GM23338 (cell line): ENCODE results near the gene PRPF4. TPM values are rescaled to one million over a fixed set of nuclear protein-coding genes. Genes with fewer than 3 reads are reported as not detected.

Experiments used
- ATAC-seq: fragments of 200-7000 bp; cut with Tn5 transposase; 3 replicates; pipeline ENCODE4 v1.9.1; 2020
- DNase-seq: peaks from one replicate; pipeline ENCODE4 v3.0.0-alpha.2; 2015; ENCODE audit warnings: low spot score
- H2AFZ ChIP-seq: fragments of 200-600 bp; sonication (generic); 2 replicates; pipeline ENCODE4 v1.8.0; 2016; ENCODE audit warnings: antibody characterized with exemption, mild to moderate bottlenecking, moderate library complexity
- H3F3A ChIP-seq: fragments of 200-600 bp; sonication (generic); replicated peaks from 2 replicates; pipeline ENCODE4 v1.8.0; 2017; ENCODE audit warnings: antibody characterized with exemption, mixed run types, low read depth
- H3K27ac ChIP-seq: fragments of 200-600 bp; sonication (generic); 2 replicates; pipeline ENCODE4 v1.6.1; 2016; ENCODE audit warnings: low read depth
- H3K27me3 ChIP-seq: fragments of 200-600 bp; sonication (generic); 2 replicates; pipeline ENCODE4 v1.8.0; 2016; ENCODE audit warnings: mild to moderate bottlenecking, mixed run types, moderate library complexity; ENCODE audit not compliant: insufficient read depth
- H3K36me3 ChIP-seq: fragments of 200-600 bp; sonication (generic); 2 replicates; pipeline ENCODE4 v1.8.0; 2016; ENCODE audit warnings: mild to moderate bottlenecking; ENCODE audit not compliant: insufficient read depth
- H3K4me1 ChIP-seq: fragments of 200-600 bp; sonication (generic); 2 replicates; pipeline ENCODE4 v1.8.0; 2016; ENCODE audit warnings: mild to moderate bottlenecking, moderate library complexity; ENCODE audit not compliant: insufficient read depth
- H3K4me2 ChIP-seq: fragments of 200-600 bp; sonication (generic); 2 replicates; pipeline ENCODE4 v1.7.1; 2017; ENCODE audit warnings: mixed run types
- H3K4me3 ChIP-seq: fragments of 200-600 bp; sonication (generic); 2 replicates; pipeline ENCODE4 v1.6.1; 2016; ENCODE audit warnings: mixed run types
- H3K79me2 ChIP-seq: fragments of 200-600 bp; sonication (generic); replicated peaks from 2 replicates; pipeline ENCODE4 v1.8.0; 2017; ENCODE audit warnings: mild to moderate bottlenecking; ENCODE audit not compliant: insufficient read depth
- H3K9me2 ChIP-seq: fragments of 200-600 bp; sonication (generic); 2 replicates; pipeline ENCODE4 v1.8.0; 2017; ENCODE audit not compliant: insufficient read depth
- H4K20me1 ChIP-seq: fragments of 200-600 bp; sonication (generic); replicated peaks from 2 replicates; pipeline ENCODE4 v1.8.0; 2017; ENCODE audit warnings: mild to moderate bottlenecking; ENCODE audit not compliant: insufficient read depth
- H3K27ac Mint-ChIP-seq: 2 replicates; pipeline ENCODE4 v1.8.0; 2020; ENCODE audit warnings: inconsistent platforms, mild to moderate bottlenecking, moderate library complexity, mixed read lengths
- H3K27me3 Mint-ChIP-seq: 3 replicates; pipeline ENCODE4 v1.8.0; 2022; ENCODE audit warnings: low read depth, mild to moderate bottlenecking, moderate library complexity, mixed read lengths, inconsistent platforms; ENCODE audit not compliant: insufficient read depth, poor library complexity
- H3K36me3 Mint-ChIP-seq: 3 replicates; pipeline ENCODE4 v1.8.0; 2021; ENCODE audit warnings: low read depth, mild to moderate bottlenecking, inconsistent platforms, moderate library complexity, mixed read lengths
- H3K4me1 Mint-ChIP-seq: 3 replicates; pipeline ENCODE4 v1.8.0; 2020; ENCODE audit warnings: mild to moderate bottlenecking, inconsistent platforms, mixed read lengths
- H3K4me3 Mint-ChIP-seq: 3 replicates; pipeline ENCODE4 v1.8.0; 2021; ENCODE audit warnings: moderate library complexity, mild to moderate bottlenecking, inconsistent platforms, mixed read lengths
- H3K9me3 Mint-ChIP-seq: 3 replicates; pipeline ENCODE4 v1.8.0; 2020; ENCODE audit warnings: moderate library complexity, mild to moderate bottlenecking, inconsistent platforms, mixed read lengths
- CREB1 ChIP-seq: fragments of 250-450 bp; sonication (Bioruptor Pico); IDR thresholded peaks from 2 replicates; pipeline ENCODE4 v1.5.0; 2020; ENCODE audit warnings: low read depth, mild to moderate bottlenecking, moderate library complexity
- EZH2 ChIP-seq: fragments of 200-600 bp; sonication (generic); IDR thresholded peaks from one replicate; pipeline ENCODE4 v1.8.0; 2017; ENCODE audit warnings: antibody characterized with exemption, mild to moderate bottlenecking, low read depth; ENCODE audit not compliant: unreplicated experiment
- EZH2phosphoT487 ChIP-seq: fragments of 200-600 bp; sonication (generic); IDR thresholded peaks from one replicate; pipeline ENCODE4 v1.8.1; 2018; ENCODE audit warnings: antibody characterized with exemption; ENCODE audit not compliant: unreplicated experiment
- JUNB ChIP-seq: IDR thresholded peaks from one replicate; pipeline ENCODE4 v1.6.1; 2016; ENCODE audit warnings: antibody characterized with exemption; ENCODE audit not compliant: unreplicated experiment
- NANOG ChIP-seq: IDR thresholded peaks from 2 replicates; pipeline ENCODE4 v1.6.1; 2016; ENCODE audit warnings: antibody characterized with exemption, borderline replicate concordance
- POLR2AphosphoS5 ChIP-seq: IDR thresholded peaks from 2 replicates; pipeline ENCODE4 v1.6.1; 2016; ENCODE audit warnings: antibody characterized with exemption, low read depth
- STAT1 ChIP-seq: IDR thresholded peaks from one replicate; pipeline ENCODE4 v1.6.1; 2016; ENCODE audit warnings: antibody characterized with exemption; ENCODE audit not compliant: unreplicated experiment
- ZNF114 ChIP-seq: fragments of 250-450 bp; sonication (Bioruptor Pico); IDR thresholded peaks from 2 replicates; pipeline ENCODE4 v1.5.0; 2020; ENCODE audit warnings: mild to moderate bottlenecking, moderate library complexity
- ZNF331 ChIP-seq: fragments of 250-450 bp; sonication (Bioruptor Pico); IDR thresholded peaks from 2 replicates; pipeline ENCODE4 v1.5.0; 2020; ENCODE audit warnings: low read depth, mild to moderate bottlenecking, moderate library complexity
- polyA plus RNA-seq: library from polyadenylated mRNA; unstranded; fragments of >200 nt; fragmentation: Nextera tagmentation; extraction: Ambion mirVana; gene quantifications from 2 replicates; pipeline ENCODE4 v1.2.1, GENCODE V29; 2016
- total RNA-seq: library from RNA; depleted of rRNA; stranded (reverse); fragments of >200 nt; shearing (Covaris generic); gene quantifications from 2 replicates; pipeline ENCODE4 v1.2.3, GENCODE V29; 2014
- TF ChIP-seq, protein P1 (sequence below): fragments of 250-450 bp; sonication (Bioruptor Pico); IDR thresholded peaks from 2 replicates; pipeline ENCODE4 v1.5.0; 2020; ENCODE audit warnings: mild to moderate bottlenecking, moderate library complexity
- TF ChIP-seq, protein P2 (sequence below), 2 experiments: fragments of 200-600 bp in 1 of 2; sonication (generic) in 1 of 2; conservative IDR thresholded peaks; 2 replicates each; pipeline versions ENCODE4 v1.5.1 to v1.6.1; 2016 to 2017; ENCODE audit warnings: antibody characterized with exemption in 2 of 2, low read depth in 2 of 2, mild to moderate bottlenecking in 2 of 2, moderate library complexity in 1 of 2
- TF ChIP-seq, protein P3 (sequence below): IDR thresholded peaks from one replicate; pipeline ENCODE4 v1.6.1; 2018; ENCODE audit warnings: antibody characterized with exemption; ENCODE audit not compliant: unreplicated experiment
- TF ChIP-seq, protein P4 (sequence below): IDR thresholded peaks from 2 replicates; pipeline ENCODE4 v1.6.1; 2016; ENCODE audit warnings: antibody characterized with exemption

PRPF4 gene
- total and polyA plus RNA-seq, 2 experiments from 2014 or later: 18.7 to 34.6 TPM

DNA sequence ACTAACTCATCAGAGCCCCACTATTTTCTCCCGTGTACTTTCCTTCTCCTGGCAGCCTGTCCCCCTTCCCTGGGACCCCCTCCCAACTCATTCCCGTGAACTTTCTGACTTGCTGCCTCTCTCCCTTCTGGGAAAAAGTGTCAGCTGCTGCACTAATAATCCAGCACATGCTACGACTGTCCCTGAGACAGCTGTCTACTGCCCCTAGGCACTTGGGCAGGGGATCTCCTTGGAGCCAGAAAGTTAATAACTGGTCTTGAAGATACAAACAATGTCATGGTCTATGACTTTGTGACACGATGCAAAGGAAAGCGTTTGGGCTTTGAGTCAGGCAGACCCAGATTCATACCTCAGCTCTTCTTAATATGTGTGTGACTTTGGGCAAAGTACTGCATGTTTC is 37.8 kb downstream of the PRPF4 start:
- H3K4me3 Mint-ChIP-seq: no peak overlapping the region
- H3K4me2 ChIP-seq: no peak overlapping the region
- H3K36me3 ChIP-seq: no peaks in the 10 kb centered on the region
- no peaks in the 10 kb centered on the region for H3K9me3 Mint-ChIP-seq
- no peak overlapping the region for H3K27ac Mint-ChIP-seq
- no peaks in the 10 kb centered on the region for H3K27me3 ChIP-seq
- peaks cover 4% of the 10 kb centered on the region; the same call in 1 of the 2 replicates for H4K20me1 ChIP-seq
- H2AFZ ChIP-seq: peak overlapping the region; percentile 81; the same call in 1 of the 2 replicates
- H3K36me3 Mint-ChIP-seq: no peaks in the 10 kb centered on the region
- DNase-seq: no peak
- no peaks in the 10 kb centered on the region for H3K79me2 ChIP-seq
- no peaks in the 10 kb centered on the region for H3K4me1 ChIP-seq
- H3K27ac ChIP-seq: no peak overlapping the region
- TF ChIP-seq, protein P1, sequence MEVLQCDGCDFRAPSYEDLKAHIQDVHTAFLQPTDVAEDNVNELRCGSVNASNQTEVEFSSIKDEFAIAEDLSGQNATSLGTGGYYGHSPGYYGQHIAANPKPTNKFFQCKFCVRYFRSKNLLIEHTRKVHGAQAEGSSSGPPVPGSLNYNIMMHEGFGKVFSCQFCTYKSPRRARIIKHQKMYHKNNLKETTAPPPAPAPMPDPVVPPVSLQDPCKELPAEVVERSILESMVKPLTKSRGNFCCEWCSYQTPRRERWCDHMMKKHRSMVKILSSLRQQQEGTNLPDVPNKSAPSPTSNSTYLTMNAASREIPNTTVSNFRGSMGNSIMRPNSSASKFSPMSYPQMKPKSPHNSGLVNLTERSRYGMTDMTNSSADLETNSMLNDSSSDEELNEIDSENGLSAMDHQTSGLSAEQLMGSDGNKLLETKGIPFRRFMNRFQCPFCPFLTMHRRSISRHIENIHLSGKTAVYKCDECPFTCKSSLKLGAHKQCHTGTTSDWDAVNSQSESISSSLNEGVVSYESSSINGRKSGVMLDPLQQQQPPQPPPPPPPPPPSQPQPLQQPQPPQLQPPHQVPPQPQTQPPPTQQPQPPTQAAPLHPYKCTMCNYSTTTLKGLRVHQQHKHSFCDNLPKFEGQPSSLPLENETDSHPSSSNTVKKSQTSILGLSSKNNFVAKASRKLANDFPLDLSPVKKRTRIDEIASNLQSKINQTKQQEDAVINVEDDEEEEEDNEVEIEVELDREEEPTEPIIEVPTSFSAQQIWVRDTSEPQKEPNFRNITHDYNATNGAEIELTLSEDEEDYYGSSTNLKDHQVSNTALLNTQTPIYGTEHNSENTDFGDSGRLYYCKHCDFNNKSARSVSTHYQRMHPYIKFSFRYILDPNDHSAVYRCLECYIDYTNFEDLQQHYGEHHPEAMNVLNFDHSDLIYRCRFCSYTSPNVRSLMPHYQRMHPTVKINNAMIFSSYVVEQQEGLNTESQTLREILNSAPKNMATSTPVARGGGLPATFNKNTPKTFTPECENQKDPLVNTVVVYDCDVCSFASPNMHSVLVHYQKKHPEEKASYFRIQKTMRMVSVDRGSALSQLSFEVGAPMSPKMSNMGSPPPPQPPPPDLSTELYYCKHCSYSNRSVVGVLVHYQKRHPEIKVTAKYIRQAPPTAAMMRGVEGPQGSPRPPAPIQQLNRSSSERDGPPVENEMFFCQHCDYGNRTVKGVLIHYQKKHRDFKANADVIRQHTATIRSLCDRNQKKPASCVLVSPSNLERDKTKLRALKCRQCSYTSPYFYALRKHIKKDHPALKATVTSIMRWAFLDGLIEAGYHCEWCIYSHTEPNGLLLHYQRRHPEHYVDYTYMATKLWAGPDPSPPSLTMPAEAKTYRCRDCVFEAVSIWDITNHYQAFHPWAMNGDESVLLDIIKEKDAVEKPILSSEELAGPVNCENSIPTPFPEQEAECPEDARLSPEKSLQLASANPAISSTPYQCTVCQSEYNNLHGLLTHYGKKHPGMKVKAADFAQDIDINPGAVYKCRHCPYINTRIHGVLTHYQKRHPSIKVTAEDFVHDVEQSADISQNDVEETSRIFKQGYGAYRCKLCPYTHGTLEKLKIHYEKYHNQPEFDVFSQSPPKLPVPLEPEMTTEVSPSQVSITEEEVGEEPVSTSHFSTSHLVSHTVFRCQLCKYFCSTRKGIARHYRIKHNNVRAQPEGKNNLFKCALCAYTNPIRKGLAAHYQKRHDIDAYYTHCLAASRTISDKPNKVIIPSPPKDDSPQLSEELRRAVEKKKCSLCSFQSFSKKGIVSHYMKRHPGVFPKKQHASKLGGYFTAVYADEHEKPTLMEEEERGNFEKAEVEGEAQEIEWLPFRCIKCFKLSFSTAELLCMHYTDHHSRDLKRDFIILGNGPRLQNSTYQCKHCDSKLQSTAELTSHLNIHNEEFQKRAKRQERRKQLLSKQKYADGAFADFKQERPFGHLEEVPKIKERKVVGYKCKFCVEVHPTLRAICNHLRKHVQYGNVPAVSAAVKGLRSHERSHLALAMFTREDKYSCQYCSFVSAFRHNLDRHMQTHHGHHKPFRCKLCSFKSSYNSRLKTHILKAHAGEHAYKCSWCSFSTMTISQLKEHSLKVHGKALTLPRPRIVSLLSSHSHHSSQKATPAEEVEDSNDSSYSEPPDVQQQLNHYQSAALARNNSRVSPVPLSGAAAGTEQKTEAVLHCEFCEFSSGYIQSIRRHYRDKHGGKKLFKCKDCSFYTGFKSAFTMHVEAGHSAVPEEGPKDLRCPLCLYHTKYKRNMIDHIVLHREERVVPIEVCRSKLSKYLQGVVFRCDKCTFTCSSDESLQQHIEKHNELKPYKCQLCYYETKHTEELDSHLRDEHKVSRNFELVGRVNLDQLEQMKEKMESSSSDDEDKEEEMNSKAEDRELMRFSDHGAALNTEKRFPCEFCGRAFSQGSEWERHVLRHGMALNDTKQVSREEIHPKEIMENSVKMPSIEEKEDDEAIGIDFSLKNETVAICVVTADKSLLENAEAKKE: no peak
- TF ChIP-seq EZH2 (no peak), NANOG (no peak), ZNF114 (CRISPR knock-in tag) (no peak), EZH2phosphoT487 (no peak), ZNF331 (no peak), STAT1 (no peak), POLR2AphosphoS5 (no peak), CREB1 (CRISPR knock-in tag) (no peak), JUNB (no peak)
- TF ChIP-seq, protein P2, sequence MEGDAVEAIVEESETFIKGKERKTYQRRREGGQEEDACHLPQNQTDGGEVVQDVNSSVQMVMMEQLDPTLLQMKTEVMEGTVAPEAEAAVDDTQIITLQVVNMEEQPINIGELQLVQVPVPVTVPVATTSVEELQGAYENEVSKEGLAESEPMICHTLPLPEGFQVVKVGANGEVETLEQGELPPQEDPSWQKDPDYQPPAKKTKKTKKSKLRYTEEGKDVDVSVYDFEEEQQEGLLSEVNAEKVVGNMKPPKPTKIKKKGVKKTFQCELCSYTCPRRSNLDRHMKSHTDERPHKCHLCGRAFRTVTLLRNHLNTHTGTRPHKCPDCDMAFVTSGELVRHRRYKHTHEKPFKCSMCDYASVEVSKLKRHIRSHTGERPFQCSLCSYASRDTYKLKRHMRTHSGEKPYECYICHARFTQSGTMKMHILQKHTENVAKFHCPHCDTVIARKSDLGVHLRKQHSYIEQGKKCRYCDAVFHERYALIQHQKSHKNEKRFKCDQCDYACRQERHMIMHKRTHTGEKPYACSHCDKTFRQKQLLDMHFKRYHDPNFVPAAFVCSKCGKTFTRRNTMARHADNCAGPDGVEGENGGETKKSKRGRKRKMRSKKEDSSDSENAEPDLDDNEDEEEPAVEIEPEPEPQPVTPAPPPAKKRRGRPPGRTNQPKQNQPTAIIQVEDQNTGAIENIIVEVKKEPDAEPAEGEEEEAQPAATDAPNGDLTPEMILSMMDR (conservative IDR thresholded peaks at IDR 0.05; ENCODE audit: low read depth in 2 of 2): no peak
- TF ChIP-seq, protein P3, sequence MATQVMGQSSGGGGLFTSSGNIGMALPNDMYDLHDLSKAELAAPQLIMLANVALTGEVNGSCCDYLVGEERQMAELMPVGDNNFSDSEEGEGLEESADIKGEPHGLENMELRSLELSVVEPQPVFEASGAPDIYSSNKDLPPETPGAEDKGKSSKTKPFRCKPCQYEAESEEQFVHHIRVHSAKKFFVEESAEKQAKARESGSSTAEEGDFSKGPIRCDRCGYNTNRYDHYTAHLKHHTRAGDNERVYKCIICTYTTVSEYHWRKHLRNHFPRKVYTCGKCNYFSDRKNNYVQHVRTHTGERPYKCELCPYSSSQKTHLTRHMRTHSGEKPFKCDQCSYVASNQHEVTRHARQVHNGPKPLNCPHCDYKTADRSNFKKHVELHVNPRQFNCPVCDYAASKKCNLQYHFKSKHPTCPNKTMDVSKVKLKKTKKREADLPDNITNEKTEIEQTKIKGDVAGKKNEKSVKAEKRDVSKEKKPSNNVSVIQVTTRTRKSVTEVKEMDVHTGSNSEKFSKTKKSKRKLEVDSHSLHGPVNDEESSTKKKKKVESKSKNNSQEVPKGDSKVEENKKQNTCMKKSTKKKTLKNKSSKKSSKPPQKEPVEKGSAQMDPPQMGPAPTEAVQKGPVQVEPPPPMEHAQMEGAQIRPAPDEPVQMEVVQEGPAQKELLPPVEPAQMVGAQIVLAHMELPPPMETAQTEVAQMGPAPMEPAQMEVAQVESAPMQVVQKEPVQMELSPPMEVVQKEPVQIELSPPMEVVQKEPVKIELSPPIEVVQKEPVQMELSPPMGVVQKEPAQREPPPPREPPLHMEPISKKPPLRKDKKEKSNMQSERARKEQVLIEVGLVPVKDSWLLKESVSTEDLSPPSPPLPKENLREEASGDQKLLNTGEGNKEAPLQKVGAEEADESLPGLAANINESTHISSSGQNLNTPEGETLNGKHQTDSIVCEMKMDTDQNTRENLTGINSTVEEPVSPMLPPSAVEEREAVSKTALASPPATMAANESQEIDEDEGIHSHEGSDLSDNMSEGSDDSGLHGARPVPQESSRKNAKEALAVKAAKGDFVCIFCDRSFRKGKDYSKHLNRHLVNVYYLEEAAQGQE: no peak
- TF ChIP-seq, protein P4, sequence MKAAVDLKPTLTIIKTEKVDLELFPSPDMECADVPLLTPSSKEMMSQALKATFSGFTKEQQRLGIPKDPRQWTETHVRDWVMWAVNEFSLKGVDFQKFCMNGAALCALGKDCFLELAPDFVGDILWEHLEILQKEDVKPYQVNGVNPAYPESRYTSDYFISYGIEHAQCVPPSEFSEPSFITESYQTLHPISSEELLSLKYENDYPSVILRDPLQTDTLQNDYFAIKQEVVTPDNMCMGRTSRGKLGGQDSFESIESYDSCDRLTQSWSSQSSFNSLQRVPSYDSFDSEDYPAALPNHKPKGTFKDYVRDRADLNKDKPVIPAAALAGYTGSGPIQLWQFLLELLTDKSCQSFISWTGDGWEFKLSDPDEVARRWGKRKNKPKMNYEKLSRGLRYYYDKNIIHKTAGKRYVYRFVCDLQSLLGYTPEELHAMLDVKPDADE: no peak
- no peak overlapping the region for H3K4me3 ChIP-seq
- no peak for ATAC-seq
- peaks cover 2% of the 10 kb centered on the region for H3K27me3 Mint-ChIP-seq
- H3K9me2 ChIP-seq: no peaks in the 10 kb centered on the region
- H3K4me1 Mint-ChIP-seq: no peaks in the 10 kb centered on the region
- H3F3A ChIP-seq: no peaks in the 10 kb centered on the region
